Activated CD4-positive, alpha-beta T cell treated with anti-CD3 and anti-CD28 coated beads, Interleukin-2, amount 50 U/mL, for 1 hour (primary cell): Measurements from ENCODE around the gene FHDC1.

ENCODE experiments used
- DNase-seq: peaks from one replicate; pipeline ENCODE4 v3.0.0-alpha.2; 2020

FHDC1 gene

GRCh38 chr4:153014460-153014859 lies 78.3 kb downstream of the FHDC1 start:
- no peak for DNase-seq

- no peak for DNase-seq
Observed at GRCh38 chr4:153016592-153016991, 80.5 kb downstream of the FHDC1 start.

GRCh38 chr4:153018031-153018430 lies 81.9 kb downstream of the FHDC1 start:
- no peak for DNase-seq

GRCh38 chr4:153018684-153019083 lies 82.6 kb downstream of the FHDC1 start:
- no peak for DNase-seq

DNA sequence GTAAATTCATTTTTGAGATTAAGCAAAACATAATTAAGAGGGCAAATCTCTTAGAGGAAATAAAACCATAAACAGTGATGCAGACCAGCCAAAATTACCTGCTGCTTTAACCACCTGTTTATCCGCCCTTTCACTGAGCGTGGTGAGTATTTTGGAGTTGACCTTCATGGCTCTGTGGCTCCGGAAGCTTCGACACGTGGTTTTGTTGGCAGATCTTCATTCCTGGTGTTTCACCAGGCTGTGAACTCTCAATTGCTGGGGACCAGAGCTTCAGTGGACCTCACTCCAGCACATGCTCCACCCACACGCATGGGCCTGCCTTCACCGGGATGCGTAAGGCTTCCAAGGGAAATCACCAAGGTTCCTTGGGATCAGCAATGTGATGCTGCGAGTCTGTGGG lies 83.8 kb downstream of the FHDC1 start:
- no peak for DNase-seq

DNA sequence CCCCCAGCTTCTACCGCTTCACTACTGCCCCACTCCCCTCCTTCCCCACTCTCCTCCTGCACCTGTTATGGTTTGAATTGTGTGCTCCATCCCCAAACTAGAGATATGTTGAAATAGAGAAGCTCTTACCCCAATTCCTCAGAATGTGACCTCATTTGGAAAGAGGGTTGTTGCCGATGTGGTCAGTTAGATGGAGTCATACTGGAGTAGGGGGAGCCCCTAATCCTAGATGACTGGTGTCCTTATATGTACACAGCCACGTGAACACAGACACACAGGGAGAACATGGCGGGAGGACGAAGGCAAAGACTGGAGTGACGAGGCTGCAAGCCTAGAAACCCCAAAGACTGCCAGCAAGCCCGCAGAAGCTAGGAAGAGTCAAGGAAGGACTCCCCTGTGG lies 84.3 kb downstream of the FHDC1 start:
- DNase-seq: no peak

DNA sequence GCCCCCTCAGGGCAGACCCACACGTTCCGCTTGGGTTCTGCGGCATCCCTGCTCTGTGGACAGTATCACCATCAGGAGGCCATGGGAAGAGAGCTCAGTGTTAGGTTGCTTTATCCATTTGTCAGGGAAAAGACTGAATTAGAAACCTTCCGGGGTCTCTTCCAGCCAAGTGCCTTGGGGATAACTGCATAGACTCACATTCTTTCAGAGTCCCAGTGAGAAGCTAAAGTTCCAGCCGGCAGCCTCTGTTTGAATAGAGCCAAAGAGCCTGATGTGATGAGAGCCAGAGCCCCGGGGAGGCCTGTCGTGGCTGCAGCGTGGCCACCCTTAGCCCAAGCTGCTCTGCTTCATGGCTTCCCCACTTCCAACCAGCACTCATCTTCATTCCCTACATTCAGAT lies 85.2 kb downstream of the FHDC1 start:
- DNase-seq: no peak

DNA sequence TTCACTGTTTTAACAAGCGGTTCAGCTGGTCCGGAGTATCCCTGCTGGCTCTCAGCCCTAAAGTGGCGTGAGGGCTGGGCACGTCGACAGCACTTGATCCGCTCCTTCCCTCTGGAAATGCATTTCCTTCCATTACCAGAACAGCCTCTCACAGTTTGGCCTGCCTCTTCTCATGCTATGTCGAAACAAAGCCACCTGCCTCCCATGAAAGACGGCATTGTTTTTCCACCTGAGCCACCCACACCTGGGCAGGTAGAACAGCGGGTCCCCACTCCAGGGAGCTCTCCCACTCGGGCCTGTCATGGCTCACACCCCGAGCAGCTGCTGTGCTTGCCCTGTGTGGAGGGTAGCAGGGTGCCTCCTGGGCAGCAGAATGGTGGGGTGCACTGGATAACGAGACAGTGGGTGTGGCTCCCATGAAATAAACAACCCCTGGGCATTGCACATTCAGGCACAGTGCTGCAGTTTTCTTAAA lies 86.2 kb downstream of the FHDC1 start:
- DNase-seq: no peak

GRCh38 chr4:153023139-153023538 lies 87.0 kb downstream of the FHDC1 start:
- no peak for DNase-seq

DNA sequence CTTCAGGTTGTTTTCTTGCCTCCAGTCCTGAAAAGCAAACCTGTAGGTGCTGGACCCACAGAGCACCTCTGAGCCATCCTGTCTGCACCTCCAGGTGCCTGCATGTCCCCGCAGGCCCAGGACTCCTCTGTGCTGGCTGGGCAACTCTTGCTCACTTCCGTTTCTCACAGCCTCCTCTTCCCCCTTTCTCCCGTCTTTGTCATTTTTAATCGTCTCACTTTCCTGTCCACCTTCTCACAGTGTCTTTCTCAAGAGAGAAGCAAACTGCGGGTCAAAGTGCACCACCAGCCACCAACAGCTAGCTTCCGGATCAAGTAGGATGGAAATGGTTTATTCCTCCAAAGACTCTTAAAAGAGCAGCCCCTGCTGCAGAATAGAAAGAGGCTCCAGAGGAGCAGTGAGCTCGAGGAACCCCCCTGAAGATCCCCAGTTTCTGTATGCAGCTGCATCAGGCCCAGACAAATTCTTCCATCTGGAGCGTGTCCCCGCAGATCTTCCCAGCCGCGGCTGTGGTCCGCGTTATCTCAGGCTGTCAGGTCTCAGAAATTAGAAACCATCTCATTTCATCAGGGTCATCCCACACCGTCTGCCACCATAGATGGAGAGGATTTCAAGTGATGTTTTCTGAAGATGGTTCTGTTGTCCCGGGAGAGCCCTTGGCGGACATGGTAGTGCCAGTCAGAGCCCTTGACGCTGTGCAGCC lies 87.7 kb downstream of the FHDC1 start:
- DNase-seq: no peak

- no peak for DNase-seq
Observed at GRCh38 chr4:153024466-153024865, 88.3 kb downstream of the FHDC1 start.

DNA sequence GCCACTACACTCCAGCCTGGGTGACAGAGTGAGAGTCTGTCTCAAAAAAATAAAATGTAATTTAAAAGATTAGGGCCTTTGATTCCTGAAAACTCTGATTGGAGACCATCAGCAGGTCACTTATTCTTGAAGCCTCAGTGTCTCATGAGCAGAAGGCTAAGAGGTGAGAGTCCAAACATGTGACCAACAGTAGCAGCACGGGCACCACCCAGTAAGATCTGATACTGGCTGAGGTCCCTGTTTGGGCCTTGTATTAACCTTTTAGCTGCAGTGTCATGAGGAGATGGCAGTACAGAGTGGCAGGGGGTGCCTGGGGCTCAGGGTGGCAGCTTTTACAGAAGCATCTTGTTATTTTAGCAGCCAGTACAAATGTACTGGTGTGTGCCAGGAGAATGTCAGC lies 89.3 kb downstream of the FHDC1 start:
- DNase-seq: no peak

GRCh38 chr4:153026591-153027346 lies 90.6 kb downstream of the FHDC1 start:
- DNase-seq: no peak

- no peak for DNase-seq
Observed at GRCh38 chr4:153027866-153028265, 91.7 kb downstream of the FHDC1 start.

DNA sequence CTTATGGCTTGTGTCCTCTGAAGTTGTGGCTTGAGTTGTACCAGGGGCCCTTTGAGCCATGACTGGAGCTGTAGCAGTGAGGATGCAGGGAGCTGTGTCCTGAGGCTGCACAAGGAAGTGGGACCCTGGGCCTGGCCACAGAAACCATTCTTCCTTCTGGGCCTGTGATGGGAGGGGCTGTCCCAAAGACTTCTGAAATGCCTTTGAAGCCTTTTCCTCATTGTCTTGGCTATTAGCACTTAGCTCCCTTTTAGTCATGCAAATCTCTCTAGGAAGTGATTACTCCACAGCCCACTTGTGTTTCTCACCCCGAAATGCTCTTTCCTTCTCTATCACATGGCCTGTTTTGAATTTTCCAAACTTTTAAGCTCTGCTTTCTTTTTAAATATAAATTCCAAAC lies 92.4 kb downstream of the FHDC1 start:
- DNase-seq: no peak
